GM23338 (cell line): ENCODE results near the gene CALHM5. TPM values are rescaled to one million over a fixed set of nuclear protein-coding genes. Genes with fewer than 3 reads are reported as not detected.

Experiments
- ATAC-seq: fragments of 200-7000 bp; cut with Tn5 transposase; 3 replicates; pipeline ENCODE4 v1.9.1; 2020
- DNase-seq: peaks from one replicate; pipeline ENCODE4 v3.0.0-alpha.2; 2015; ENCODE audit warnings: low spot score
- H2AFZ ChIP-seq: fragments of 200-600 bp; sonication (generic); 2 replicates; pipeline ENCODE4 v1.8.0; 2016; ENCODE audit warnings: antibody characterized with exemption, mild to moderate bottlenecking, moderate library complexity
- H3F3A ChIP-seq: fragments of 200-600 bp; sonication (generic); replicated peaks from 2 replicates; pipeline ENCODE4 v1.8.0; 2017; ENCODE audit warnings: antibody characterized with exemption, mixed run types, low read depth
- H3K27ac ChIP-seq: fragments of 200-600 bp; sonication (generic); 2 replicates; pipeline ENCODE4 v1.6.1; 2016; ENCODE audit warnings: low read depth
- H3K27me3 ChIP-seq: fragments of 200-600 bp; sonication (generic); 2 replicates; pipeline ENCODE4 v1.8.0; 2016; ENCODE audit warnings: mild to moderate bottlenecking, mixed run types, moderate library complexity; ENCODE audit not compliant: insufficient read depth
- H3K36me3 ChIP-seq: fragments of 200-600 bp; sonication (generic); 2 replicates; pipeline ENCODE4 v1.8.0; 2016; ENCODE audit warnings: mild to moderate bottlenecking; ENCODE audit not compliant: insufficient read depth
- H3K4me1 ChIP-seq: fragments of 200-600 bp; sonication (generic); 2 replicates; pipeline ENCODE4 v1.8.0; 2016; ENCODE audit warnings: mild to moderate bottlenecking, moderate library complexity; ENCODE audit not compliant: insufficient read depth
- H3K4me2 ChIP-seq: fragments of 200-600 bp; sonication (generic); 2 replicates; pipeline ENCODE4 v1.7.1; 2017; ENCODE audit warnings: mixed run types
- H3K4me3 ChIP-seq: fragments of 200-600 bp; sonication (generic); 2 replicates; pipeline ENCODE4 v1.6.1; 2016; ENCODE audit warnings: mixed run types
- H3K79me2 ChIP-seq: fragments of 200-600 bp; sonication (generic); replicated peaks from 2 replicates; pipeline ENCODE4 v1.8.0; 2017; ENCODE audit warnings: mild to moderate bottlenecking; ENCODE audit not compliant: insufficient read depth
- H3K9me2 ChIP-seq: fragments of 200-600 bp; sonication (generic); 2 replicates; pipeline ENCODE4 v1.8.0; 2017; ENCODE audit not compliant: insufficient read depth
- H4K20me1 ChIP-seq: fragments of 200-600 bp; sonication (generic); replicated peaks from 2 replicates; pipeline ENCODE4 v1.8.0; 2017; ENCODE audit warnings: mild to moderate bottlenecking; ENCODE audit not compliant: insufficient read depth
- H3K27ac Mint-ChIP-seq: 2 replicates; pipeline ENCODE4 v1.8.0; 2020; ENCODE audit warnings: inconsistent platforms, mild to moderate bottlenecking, moderate library complexity, mixed read lengths
- H3K27me3 Mint-ChIP-seq: 3 replicates; pipeline ENCODE4 v1.8.0; 2022; ENCODE audit warnings: low read depth, mild to moderate bottlenecking, moderate library complexity, mixed read lengths, inconsistent platforms; ENCODE audit not compliant: insufficient read depth, poor library complexity
- H3K36me3 Mint-ChIP-seq: 3 replicates; pipeline ENCODE4 v1.8.0; 2021; ENCODE audit warnings: low read depth, mild to moderate bottlenecking, inconsistent platforms, moderate library complexity, mixed read lengths
- H3K4me1 Mint-ChIP-seq: 3 replicates; pipeline ENCODE4 v1.8.0; 2020; ENCODE audit warnings: mild to moderate bottlenecking, inconsistent platforms, mixed read lengths
- H3K4me3 Mint-ChIP-seq: 3 replicates; pipeline ENCODE4 v1.8.0; 2021; ENCODE audit warnings: moderate library complexity, mild to moderate bottlenecking, inconsistent platforms, mixed read lengths
- H3K9me3 Mint-ChIP-seq: 3 replicates; pipeline ENCODE4 v1.8.0; 2020; ENCODE audit warnings: moderate library complexity, mild to moderate bottlenecking, inconsistent platforms, mixed read lengths
- ETS1 ChIP-seq: IDR thresholded peaks from 2 replicates; pipeline ENCODE4 v1.6.1; 2016; ENCODE audit warnings: antibody characterized with exemption
- EZH2 ChIP-seq: fragments of 200-600 bp; sonication (generic); IDR thresholded peaks from one replicate; pipeline ENCODE4 v1.8.0; 2017; ENCODE audit warnings: antibody characterized with exemption, mild to moderate bottlenecking, low read depth; ENCODE audit not compliant: unreplicated experiment
- EZH2phosphoT487 ChIP-seq: fragments of 200-600 bp; sonication (generic); IDR thresholded peaks from one replicate; pipeline ENCODE4 v1.8.1; 2018; ENCODE audit warnings: antibody characterized with exemption; ENCODE audit not compliant: unreplicated experiment
- JUNB ChIP-seq: IDR thresholded peaks from one replicate; pipeline ENCODE4 v1.6.1; 2016; ENCODE audit warnings: antibody characterized with exemption; ENCODE audit not compliant: unreplicated experiment
- NANOG ChIP-seq: IDR thresholded peaks from 2 replicates; pipeline ENCODE4 v1.6.1; 2016; ENCODE audit warnings: antibody characterized with exemption, borderline replicate concordance
- STAT1 ChIP-seq: IDR thresholded peaks from one replicate; pipeline ENCODE4 v1.6.1; 2016; ENCODE audit warnings: antibody characterized with exemption; ENCODE audit not compliant: unreplicated experiment
- ZNF114 ChIP-seq: fragments of 250-450 bp; sonication (Bioruptor Pico); IDR thresholded peaks from 2 replicates; pipeline ENCODE4 v1.5.0; 2020; ENCODE audit warnings: mild to moderate bottlenecking, moderate library complexity
- ZNF331 ChIP-seq: fragments of 250-450 bp; sonication (Bioruptor Pico); IDR thresholded peaks from 2 replicates; pipeline ENCODE4 v1.5.0; 2020; ENCODE audit warnings: low read depth, mild to moderate bottlenecking, moderate library complexity
- polyA plus RNA-seq: library from polyadenylated mRNA; unstranded; fragments of >200 nt; fragmentation: Nextera tagmentation; extraction: Ambion mirVana; gene quantifications from 2 replicates; pipeline ENCODE4 v1.2.1, GENCODE V29; 2016
- total RNA-seq: library from RNA; depleted of rRNA; stranded (reverse); fragments of >200 nt; shearing (Covaris generic); gene quantifications from 2 replicates; pipeline ENCODE4 v1.2.3, GENCODE V29; 2014
- TF ChIP-seq, protein P1 (sequence below), 2 experiments: fragments of 200-600 bp in 1 of 2; sonication (generic) in 1 of 2; conservative IDR thresholded peaks; 2 replicates each; pipeline versions ENCODE4 v1.5.1 to v1.6.1; 2016 to 2017; ENCODE audit warnings: antibody characterized with exemption in 2 of 2, low read depth in 2 of 2, mild to moderate bottlenecking in 2 of 2, moderate library complexity in 1 of 2
- TF ChIP-seq, protein P2 (sequence below): IDR thresholded peaks from one replicate; pipeline ENCODE4 v1.6.1; 2018; ENCODE audit warnings: antibody characterized with exemption; ENCODE audit not compliant: unreplicated experiment

Gene CALHM5
- total and polyA plus RNA-seq, 2 experiments from 2014 or later: 0.02 to 0.10 TPM

DNA sequence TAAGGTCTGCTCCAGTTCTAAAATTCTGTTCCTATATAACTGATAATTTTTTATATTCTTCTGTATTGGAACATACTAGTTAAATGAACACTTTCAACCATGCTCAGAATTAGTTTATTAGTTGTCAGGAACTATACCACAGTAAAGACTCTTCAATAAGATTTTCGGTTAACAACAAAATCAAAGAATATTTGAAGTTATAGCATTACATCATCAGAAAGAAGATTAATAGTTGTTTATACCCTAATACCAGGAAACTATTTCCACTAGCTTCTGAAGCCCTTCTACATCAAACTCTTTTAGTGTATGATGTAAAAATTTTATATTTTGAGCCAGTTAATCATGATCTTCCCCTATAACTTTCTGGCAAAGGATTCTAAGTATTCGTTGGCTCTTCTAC lies 48.7 kb downstream of the CALHM5 start:
- Histone ChIP-seq H3K79me2 (no peaks in the 10 kb centered on the region), H2AFZ (no peak overlapping the region), H3K4me3 (no peak overlapping the region), H3F3A (no peaks in the 10 kb centered on the region), H4K20me1 (no peaks in the 10 kb centered on the region), H3K4me1 (no peaks in the 10 kb centered on the region), H3K36me3 (no peaks in the 10 kb centered on the region), H3K4me2 (no peak overlapping the region), H3K27me3 (no peaks in the 10 kb centered on the region), H3K27ac (no peak overlapping the region), H3K9me2 (no peaks in the 10 kb centered on the region)
- DNase-seq (no peak), ATAC-seq (no peak)
- Mint-ChIP-seq H3K27ac (no peak overlapping the region), H3K4me1 (peaks cover 4% of the 10 kb centered on the region; the same call in 2 of the 3 replicates), H3K27me3 (no peaks in the 10 kb centered on the region), H3K36me3 (no peaks in the 10 kb centered on the region), H3K9me3 (no peaks in the 10 kb centered on the region), H3K4me3 (no peak overlapping the region)
- TF ChIP-seq JUNB: no peak

DNA sequence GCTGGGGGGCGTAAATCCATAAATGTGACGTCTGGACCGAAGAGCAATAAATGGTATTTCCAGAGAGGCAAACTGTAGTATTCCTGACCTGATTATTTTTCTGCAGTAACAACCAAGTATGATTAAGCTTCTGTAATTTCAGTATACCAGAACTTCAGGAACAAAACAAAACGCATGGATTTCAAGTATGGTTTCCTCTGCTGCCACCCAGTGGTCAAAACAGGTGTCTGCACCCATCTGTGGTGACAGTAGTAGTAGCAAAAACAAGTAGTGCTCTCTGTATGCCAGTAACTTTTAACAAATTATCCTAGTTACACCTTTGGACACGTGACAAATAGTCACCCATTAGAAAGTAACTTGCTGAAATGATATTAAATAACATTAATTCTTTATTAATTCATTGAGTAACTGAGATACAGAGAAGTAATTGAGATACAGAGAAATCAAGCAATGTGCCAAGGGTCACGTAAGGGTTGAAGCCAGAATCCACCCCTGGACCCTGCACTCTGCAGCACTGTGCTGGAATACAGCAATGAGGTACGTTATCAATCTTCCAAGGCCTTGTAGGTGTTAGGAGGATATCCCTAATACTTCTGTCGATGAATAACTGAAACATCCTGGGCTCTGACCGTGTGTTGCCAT lies 50.1 kb downstream of the CALHM5 start:
- H3K9me3 Mint-ChIP-seq: no peaks in the 10 kb centered on the region
- H4K20me1 ChIP-seq: no peaks in the 10 kb centered on the region
- DNase-seq (peak; percentile 74), ATAC-seq (peak; percentile 72)
- no peaks in the 10 kb centered on the region for H3F3A ChIP-seq
- H3K27ac Mint-ChIP-seq: peak overlapping the region; percentile 34; the same call in 1 of the 2 replicates
- H3K4me1 ChIP-seq: no peaks in the 10 kb centered on the region
- H3K79me2 ChIP-seq: no peaks in the 10 kb centered on the region
- TF ChIP-seq, protein P1, sequence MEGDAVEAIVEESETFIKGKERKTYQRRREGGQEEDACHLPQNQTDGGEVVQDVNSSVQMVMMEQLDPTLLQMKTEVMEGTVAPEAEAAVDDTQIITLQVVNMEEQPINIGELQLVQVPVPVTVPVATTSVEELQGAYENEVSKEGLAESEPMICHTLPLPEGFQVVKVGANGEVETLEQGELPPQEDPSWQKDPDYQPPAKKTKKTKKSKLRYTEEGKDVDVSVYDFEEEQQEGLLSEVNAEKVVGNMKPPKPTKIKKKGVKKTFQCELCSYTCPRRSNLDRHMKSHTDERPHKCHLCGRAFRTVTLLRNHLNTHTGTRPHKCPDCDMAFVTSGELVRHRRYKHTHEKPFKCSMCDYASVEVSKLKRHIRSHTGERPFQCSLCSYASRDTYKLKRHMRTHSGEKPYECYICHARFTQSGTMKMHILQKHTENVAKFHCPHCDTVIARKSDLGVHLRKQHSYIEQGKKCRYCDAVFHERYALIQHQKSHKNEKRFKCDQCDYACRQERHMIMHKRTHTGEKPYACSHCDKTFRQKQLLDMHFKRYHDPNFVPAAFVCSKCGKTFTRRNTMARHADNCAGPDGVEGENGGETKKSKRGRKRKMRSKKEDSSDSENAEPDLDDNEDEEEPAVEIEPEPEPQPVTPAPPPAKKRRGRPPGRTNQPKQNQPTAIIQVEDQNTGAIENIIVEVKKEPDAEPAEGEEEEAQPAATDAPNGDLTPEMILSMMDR (conservative IDR thresholded peaks at IDR 0.05; ENCODE audit: low read depth in 2 of 2): peak; percentile 93 to 97
- TF ChIP-seq ZNF331 (CRISPR knock-in tag): no peak
- TF ChIP-seq STAT1: no peak
- no peak overlapping the region for H3K4me2 ChIP-seq
- H3K4me1 Mint-ChIP-seq: peaks cover 4% of the 10 kb centered on the region; the same call in 2 of the 3 replicates
- no peak overlapping the region for H3K4me3 ChIP-seq
- no peaks in the 10 kb centered on the region for H3K36me3 ChIP-seq
- peak overlapping the region; percentile 37; the same call in 2 of the 3 replicates for H3K4me3 Mint-ChIP-seq
- no peak overlapping the region for H3K27ac ChIP-seq
- H3K36me3 Mint-ChIP-seq: no peaks in the 10 kb centered on the region
- peak overlapping the region; percentile 4; the same call in 1 of the 2 replicates for H2AFZ ChIP-seq
- H3K27me3 Mint-ChIP-seq: no peaks in the 10 kb centered on the region
- no peaks in the 10 kb centered on the region for H3K9me2 ChIP-seq
- H3K27me3 ChIP-seq: no peaks in the 10 kb centered on the region

- peaks cover 4% of the 10 kb centered on the region; the same call in 2 of the 3 replicates for H3K4me1 Mint-ChIP-seq
- TF ChIP-seq EZH2phosphoT487 (no peak), ZNF331 (CRISPR knock-in tag) (no peak), NANOG (no peak), ETS1 (no peak), EZH2 (no peak), STAT1 (no peak), ZNF114 (no peak), JUNB (no peak)
- TF ChIP-seq, protein P2, sequence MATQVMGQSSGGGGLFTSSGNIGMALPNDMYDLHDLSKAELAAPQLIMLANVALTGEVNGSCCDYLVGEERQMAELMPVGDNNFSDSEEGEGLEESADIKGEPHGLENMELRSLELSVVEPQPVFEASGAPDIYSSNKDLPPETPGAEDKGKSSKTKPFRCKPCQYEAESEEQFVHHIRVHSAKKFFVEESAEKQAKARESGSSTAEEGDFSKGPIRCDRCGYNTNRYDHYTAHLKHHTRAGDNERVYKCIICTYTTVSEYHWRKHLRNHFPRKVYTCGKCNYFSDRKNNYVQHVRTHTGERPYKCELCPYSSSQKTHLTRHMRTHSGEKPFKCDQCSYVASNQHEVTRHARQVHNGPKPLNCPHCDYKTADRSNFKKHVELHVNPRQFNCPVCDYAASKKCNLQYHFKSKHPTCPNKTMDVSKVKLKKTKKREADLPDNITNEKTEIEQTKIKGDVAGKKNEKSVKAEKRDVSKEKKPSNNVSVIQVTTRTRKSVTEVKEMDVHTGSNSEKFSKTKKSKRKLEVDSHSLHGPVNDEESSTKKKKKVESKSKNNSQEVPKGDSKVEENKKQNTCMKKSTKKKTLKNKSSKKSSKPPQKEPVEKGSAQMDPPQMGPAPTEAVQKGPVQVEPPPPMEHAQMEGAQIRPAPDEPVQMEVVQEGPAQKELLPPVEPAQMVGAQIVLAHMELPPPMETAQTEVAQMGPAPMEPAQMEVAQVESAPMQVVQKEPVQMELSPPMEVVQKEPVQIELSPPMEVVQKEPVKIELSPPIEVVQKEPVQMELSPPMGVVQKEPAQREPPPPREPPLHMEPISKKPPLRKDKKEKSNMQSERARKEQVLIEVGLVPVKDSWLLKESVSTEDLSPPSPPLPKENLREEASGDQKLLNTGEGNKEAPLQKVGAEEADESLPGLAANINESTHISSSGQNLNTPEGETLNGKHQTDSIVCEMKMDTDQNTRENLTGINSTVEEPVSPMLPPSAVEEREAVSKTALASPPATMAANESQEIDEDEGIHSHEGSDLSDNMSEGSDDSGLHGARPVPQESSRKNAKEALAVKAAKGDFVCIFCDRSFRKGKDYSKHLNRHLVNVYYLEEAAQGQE: no peak
- TF ChIP-seq, protein P1 (conservative IDR thresholded peaks at IDR 0.05; ENCODE audit: low read depth in 2 of 2): no peak
Observed at GRCh38 chr6:116562019-116562403, 50.6 kb downstream of the CALHM5 start.

More at GRCh38 chr6:116562019-116562403, 50.6 kb downstream of the CALHM5 start:
- Histone ChIP-seq H3K79me2 (no peaks in the 10 kb centered on the region), H3K4me3 (no peak overlapping the region), H3K9me2 (no peaks in the 10 kb centered on the region), H3K36me3 (no peaks in the 10 kb centered on the region), H3F3A (no peaks in the 10 kb centered on the region), H3K27ac (no peak overlapping the region), H3K4me2 (no peak overlapping the region), H4K20me1 (no peaks in the 10 kb centered on the region), H3K4me1 (no peaks in the 10 kb centered on the region), H3K27me3 (no peaks in the 10 kb centered on the region), H2AFZ (no peak overlapping the region)
- H3K9me3 Mint-ChIP-seq: no peaks in the 10 kb centered on the region
- no peaks in the 10 kb centered on the region for H3K27me3 Mint-ChIP-seq
- no peaks in the 10 kb centered on the region for H3K36me3 Mint-ChIP-seq
- no peak for ATAC-seq
- no peak for DNase-seq
- no peak overlapping the region for H3K4me3 Mint-ChIP-seq
- H3K27ac Mint-ChIP-seq: no peak overlapping the region
